HepG2 (cell line): ENCODE results near the gene KAZN. TPM values are rescaled to one million over a fixed set of nuclear protein-coding genes. Genes with fewer than 3 reads are reported as not detected.

Experiments
- ATAC-seq: fragments of 200-7000 bp; cut with Tn5 transposase; 3 replicates; pipeline ENCODE4 v1.9.1; 2020; ENCODE audit warnings: mild to moderate bottlenecking, moderate library complexity
- BruUV-seq: library from RNA; stranded (reverse); fragments of 400-500 nt; replicated peaks from 2 replicates; lab custom pipeline; 2021; lab: Mats Ljungman, UMichigan
- CTCF ChIA-PET: fragments of 300-600 bp; formaldehyde crosslinking; extraction: SDS; loops from one replicate; lab custom pipeline; 2021; ENCODE audit warnings: low total read pairs, inconsistent platforms, low intra/inter-chr PET ratio; lab: Yijun Ruan, JAX
- POLR2A ChIA-PET: fragments of 350-600 bp; sonication (Branson Sonifier 250); formaldehyde crosslinking; loops from one replicate; lab custom pipeline; 2020; ENCODE audit warnings: antibody characterized with exemption, inconsistent platforms; lab: Yijun Ruan, JAX
- DNase-seq: peaks from one replicate; pipeline ENCODE4 v3.0.0-alpha.2; 2015; ENCODE audit warnings: low spot score
- FAIRE-seq: peaks from 3 replicates; lab custom pipeline; 2011; peaks lifted over from hg19 to GRCh38; lab: Jason Lieb, UNC
- H2AFZ ChIP-seq: one replicate; pipeline ENCODE4 v1.6.1; 2011; ENCODE audit warnings: low read length, inconsistent platforms
- H3K27ac ChIP-seq: fragments of 300-600 bp; 3 replicates; pipeline ENCODE4 v1.8.0; 2011; ENCODE audit warnings: mixed run types, mild to moderate bottlenecking, mixed read lengths, low read length, inconsistent platforms; ENCODE audit not compliant: insufficient read depth; ENCODE audit errors: extremely low read length
- H3K27me3 ChIP-seq, 2 experiments: fragments of 200-600 bp in 1 of 2; 2 replicates in 1 of 2; 3 replicates in 1 of 2; pipeline versions ENCODE4 v1.6.0 to v1.8.0; 2011; ENCODE audit warnings: low read length in 2 of 2, mild to moderate bottlenecking in 2 of 2, moderate library complexity in 2 of 2, inconsistent platforms in 1 of 2; ENCODE audit not compliant: insufficient read depth in 2 of 2, control insufficient read depth in 1 of 2
- H3K36me3 ChIP-seq, 2 experiments: fragments of 200-600 bp in 1 of 2; replicated peaks in 1 of 2; 2 replicates in 1 of 2; 3 replicates in 1 of 2; pipeline versions ENCODE4 v1.5.1 to v1.8.0; 2011; ENCODE audit warnings: low read length in 2 of 2, inconsistent platforms in 1 of 2; ENCODE audit not compliant: insufficient read depth in 2 of 2, control insufficient read depth in 1 of 2
- H3K4me1 ChIP-seq: 2 replicates; pipeline ENCODE4 v1.5.1; 2012; ENCODE audit warnings: low read length, inconsistent platforms; ENCODE audit not compliant: insufficient read depth
- H3K4me2 ChIP-seq: 2 replicates; pipeline ENCODE4 v1.6.0; 2011; ENCODE audit warnings: low read depth, low read length, inconsistent platforms
- H3K4me3 ChIP-seq, 3 experiments: fragments of 200-600 bp in 1 of 3; sonication (generic), shearing (Covaris generic) in 1 of 3; replicated peaks in 1 of 3; 2 replicates each; pipeline ENCODE4 v1.5.1; 2011 to 2016; ENCODE audit warnings: low read length in 3 of 3, inconsistent platforms in 2 of 3, low read depth in 2 of 3, mild to moderate bottlenecking in 2 of 3, control low read depth in 1 of 3, mixed read lengths in 1 of 3; ENCODE audit not compliant: insufficient read depth in 1 of 3
- H3K79me2 ChIP-seq: one replicate; pipeline ENCODE4 v1.6.1; 2011; ENCODE audit warnings: low read length, inconsistent platforms; ENCODE audit not compliant: insufficient read depth
- H3K9ac ChIP-seq: 2 replicates; pipeline ENCODE4 v1.6.0; 2011; ENCODE audit warnings: mild to moderate bottlenecking, low read depth, low read length, inconsistent platforms; ENCODE audit not compliant: insufficient read depth
- H3K9me3 ChIP-seq: 2 replicates; pipeline ENCODE4 v1.5.1; 2012; ENCODE audit warnings: mild to moderate bottlenecking, low read length
- H4K20me1 ChIP-seq: 2 replicates; pipeline ENCODE4 v1.6.0; 2011; ENCODE audit warnings: inconsistent platforms, mild to moderate bottlenecking, low read length, moderate library complexity; ENCODE audit not compliant: insufficient read depth
- BCLAF1 ChIP-seq: fragments of 450-650 bp; IDR thresholded peaks from 2 replicates; pipeline ENCODE4 v1.6.1; 2017; ENCODE audit warnings: mild to moderate bottlenecking
- CHD2 ChIP-seq: IDR thresholded peaks from 2 replicates; pipeline ENCODE4 v1.6.1; 2011; ENCODE audit warnings: low read depth, low read length, improper control_type of control experiment
- E2F5 ChIP-seq: sonication (generic); formaldehyde crosslinking; conservative IDR thresholded peaks from 2 replicates; pipeline ENCODE4 v1.4.0; 2020; ENCODE audit warnings: missing genetic modification reagents
- EZH2 ChIP-seq: conservative IDR thresholded peaks from 2 replicates; pipeline ENCODE4 v1.6.1; 2012; ENCODE audit warnings: mild to moderate bottlenecking, low read depth, low read length, moderate library complexity
- HDAC6 ChIP-seq: fragments of 200-600 bp; sonication (generic); IDR thresholded peaks from 2 replicates; pipeline ENCODE4 v1.7.0; 2017; ENCODE audit warnings: mild to moderate bottlenecking, antibody characterized with exemption, low read length, low read depth
- MIER3 ChIP-seq: IDR thresholded peaks from 2 replicates; pipeline ENCODE4 v1.6.1; 2016; ENCODE audit warnings: missing compliant biosample characterization, borderline replicate concordance
- RAD21 ChIP-seq: fragments of 450-650 bp; formaldehyde crosslinking; IDR thresholded peaks from 2 replicates; pipeline ENCODE4 v1.5.0; 2020; ENCODE audit warnings: mild to moderate bottlenecking
- SALL1 ChIP-seq: sonication (generic); formaldehyde crosslinking; IDR thresholded peaks from 2 replicates; pipeline ENCODE4 v1.8.0; 2022; ENCODE audit warnings: mild to moderate bottlenecking, missing genetic modification reagents
- ZBTB33 ChIP-seq: sonication (generic); formaldehyde crosslinking; IDR thresholded peaks from 2 replicates; pipeline ENCODE4 v1.4.0; 2020; ENCODE audit warnings: missing genetic modification reagents
- ZNF577 ChIP-seq: sonication (generic); formaldehyde crosslinking; IDR thresholded peaks from 2 replicates; pipeline ENCODE4 v1.4.0; 2020; ENCODE audit warnings: mild to moderate bottlenecking, low read depth, missing genetic modification reagents, borderline replicate concordance
- ZNF589 ChIP-seq: sonication (generic); formaldehyde crosslinking; conservative IDR thresholded peaks from 2 replicates; pipeline ENCODE4 v1.8.0; 2022; ENCODE audit warnings: mild to moderate bottlenecking, moderate library complexity, missing genetic modification reagents
- ZNF598 ChIP-seq: sonication (generic); formaldehyde crosslinking; IDR thresholded peaks from 2 replicates; pipeline ENCODE4 v1.5.1; 2020; ENCODE audit warnings: mild to moderate bottlenecking, missing genetic modification reagents, borderline replicate concordance
- ZNF629 ChIP-seq: sonication (generic); formaldehyde crosslinking; conservative IDR thresholded peaks from 2 replicates; pipeline ENCODE4 v1.5.0; 2020; ENCODE audit warnings: missing genetic modification reagents
- ZNF878 ChIP-seq: sonication (generic); formaldehyde crosslinking; IDR thresholded peaks from 2 replicates; pipeline ENCODE4 v1.8.1; 2023; ENCODE audit warnings: mild to moderate bottlenecking, missing genetic modification reagents, moderate library complexity
- ZSCAN21 ChIP-seq: sonication (generic); formaldehyde crosslinking; IDR thresholded peaks from 2 replicates; pipeline ENCODE4 v1.8.0; 2022; ENCODE audit warnings: mild to moderate bottlenecking, missing genetic modification reagents, moderate library complexity, borderline replicate concordance
- WGBS: methylation state at CpG from one replicate; pipeline ENCODE4 v1.1.6; 2017; ENCODE audit warnings: low lambda C conversion rate; 5-methylcytosine and 5-hydroxymethylcytosine counted together
- in situ Hi-C: cut with HindIII; loops from 2 replicates; pipeline ENCODE4 v1.10.0; 2017; ENCODE audit warnings: low pct_unique_long_range_greater_than_20kb; ENCODE audit not compliant: extremely low pct_ligation_motif_present
- intact Hi-C: fragments of 100-400 bp; cut with micrococcal nuclease; formaldehyde crosslinking; loops from one replicate; pipeline ENCODE4 v1.10.0; 2022; ENCODE audit not compliant: unreplicated experiment
- polyA plus RNA-seq, 8 experiments: library from polyadenylated mRNA; depleted of rRNA in 3 of 8; stranded (reverse) in 7 of 8; unstranded in 1 of 8; fragments of >200 nt; fragmentation: Illumina TruSeq in 4 of 8; extraction: Trizol in 4 of 8; gene quantifications; 2 replicates each; pipeline versions ENCODE4 v1.2.1 to v1.2.3, GENCODE V29; 2011 to 2016; ENCODE audit warnings: low read depth in 4 of 8, missing spikeins in 1 of 8, mixed read lengths in 1 of 8; ENCODE audit not compliant: insufficient read depth in 1 of 8
- total RNA-seq, 5 experiments: library from RNA; depleted of rRNA; stranded (reverse); fragments of >200 nt; fragmentation: Illumina TruSeq; extraction: Trizol; gene quantifications; 2 replicates each; pipeline ENCODE4 v1.2.3, GENCODE V29; 2016; ENCODE audit warnings: low read depth in 1 of 5
- TF ChIP-seq, protein P1 (sequence below): sonication (generic); formaldehyde crosslinking; IDR thresholded peaks from 2 replicates; pipeline ENCODE4 v1.4.0; 2020; ENCODE audit warnings: missing genetic modification reagents; ENCODE audit errors: not compliant biosample characterization

Gene KAZN
- total and polyA plus RNA-seq, 2 of the 13 experiments (the other 11 are each of a cell fraction or from before 2014, with no cell fraction given), result 10.4 to 13.5 TPM

DNA sequence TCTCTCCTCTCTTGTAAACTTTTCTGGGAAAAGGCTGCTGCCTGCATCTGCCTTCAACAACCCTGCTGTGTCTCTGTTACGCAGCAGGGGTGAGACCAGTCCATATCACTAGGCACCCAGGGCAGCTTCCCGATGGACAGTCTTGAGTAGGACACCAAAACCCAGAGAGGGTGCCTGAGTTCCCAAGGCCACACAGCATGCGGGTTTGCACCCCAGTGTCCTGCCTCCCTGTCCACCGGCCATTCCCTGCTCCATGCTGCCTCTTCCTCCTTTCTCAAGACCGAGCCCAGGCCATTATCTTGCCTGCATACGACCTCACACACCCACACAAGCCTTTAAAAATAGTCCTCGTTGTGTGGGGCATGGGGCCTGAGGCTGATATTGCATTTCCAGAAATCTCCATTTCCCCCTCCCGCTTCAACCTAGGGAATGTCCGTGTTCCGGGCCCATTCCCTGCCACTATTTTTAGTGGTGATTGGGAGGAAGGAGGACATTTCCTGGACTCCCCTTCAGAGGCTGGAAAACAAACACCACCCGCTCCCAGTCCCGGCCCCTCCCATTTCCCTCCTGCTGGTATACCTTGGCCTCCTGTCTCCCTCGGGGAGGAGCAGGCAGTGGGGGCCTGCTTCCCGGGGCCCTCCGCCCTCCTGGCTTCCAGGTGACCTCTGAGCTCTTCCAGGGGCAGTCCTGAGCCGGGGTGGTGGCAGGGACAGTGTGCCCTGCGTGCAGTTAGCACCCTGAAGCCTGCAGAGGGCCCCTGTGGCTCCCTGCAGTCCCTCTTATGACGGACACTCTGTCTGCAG lies 422.7 kb downstream of the KAZN start:
- Histone ChIP-seq H3K4me1 (peaks cover 77% of the 10 kb centered on the region), H3K4me2 (peak overlapping the region; percentile 46), H3K27ac (peak overlapping the region; percentile 24), H3K9me3 (no peaks in the 10 kb centered on the region), H4K20me1 (no peaks in the 10 kb centered on the region), H3K27me3 (no peaks in the 10 kb centered on the region), H2AFZ (no peak overlapping the region), H3K9ac (no peak overlapping the region), H3K79me2 (no peaks in the 10 kb centered on the region), H3K36me3 (peaks cover 2 to 9% of the 10 kb centered on the region in 2 experiments; a peak in 2 of 5 replicates), H3K4me3 (no peak overlapping the region; a peak in 1 of 6 replicates)
- in situ Hi-C loops, result no loop called here
- intact Hi-C loops, result no loop called here
- DNase-seq (peak; percentile 83), ATAC-seq (peak; percentile 93), FAIRE-seq (peak; percentile 67)
- POLR2A ChIA-PET, result interaction anchor here (0.8 to 1.3 kb wide), 3 partner anchors 65 to 82 kb away, joined by 3 to 6 read pairs (median 3); no protein-coding TSS in a partner anchor
- BruUV-seq, result no TSS peak
- WGBS, result 28% methylated on average over 15 of the region's 18 CpGs
- CTCF ChIA-PET, result no interaction called here
- peak; percentile 93 for TF ChIP-seq SALL1
- no peak for TF ChIP-seq EZH2
- peak; percentile 33; the same call in 1 of the 2 replicates for TF ChIP-seq RAD21 (CRISPR knock-in tag)
- no peak for TF ChIP-seq HDAC6
- peak; percentile 61 for TF ChIP-seq ZNF629 (CRISPR knock-in tag)
- TF ChIP-seq, protein P1, sequence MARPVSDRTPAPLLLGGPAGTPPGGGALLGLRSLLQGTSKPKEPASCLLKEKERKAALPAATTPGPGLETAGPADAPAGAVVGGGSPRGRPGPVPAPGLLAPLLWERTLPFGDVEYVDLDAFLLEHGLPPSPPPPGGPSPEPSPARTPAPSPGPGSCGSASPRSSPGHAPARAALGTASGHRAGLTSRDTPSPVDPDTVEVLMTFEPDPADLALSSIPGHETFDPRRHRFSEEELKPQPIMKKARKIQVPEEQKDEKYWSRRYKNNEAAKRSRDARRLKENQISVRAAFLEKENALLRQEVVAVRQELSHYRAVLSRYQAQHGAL (CRISPR knock-in tag), result no peak
- peak; percentile 69; the same call in 1 of the 2 replicates for TF ChIP-seq MIER3 (CRISPR knock-in tag)
- TF ChIP-seq ZNF589 (CRISPR knock-in tag), result no peak
- TF ChIP-seq ZBTB33 (CRISPR knock-in tag), result peak; percentile 24; the same call in 1 of the 2 replicates
- TF ChIP-seq CHD2, result no peak
- no peak for TF ChIP-seq ZNF577
- 0 out of 2 replicates have a peak, but pooled peaks have one; percentile 34 for TF ChIP-seq ZNF598 (CRISPR knock-in tag)
- no peak for TF ChIP-seq ZNF878
- TF ChIP-seq E2F5 (CRISPR knock-in tag), result no peak
- TF ChIP-seq ZSCAN21 (CRISPR knock-in tag), result peak; percentile 69; the same call in 1 of the 2 replicates
- no peak for TF ChIP-seq BCLAF1
